K562 (cell line): ENCODE data around the gene ALG1. TPM values are rescaled to one million over a fixed set of nuclear protein-coding genes. Genes with fewer than 3 reads are reported as not detected.

Source experiments
- ARID1B ChIP-seq: fragments of 450-650 bp; IDR thresholded peaks from 2 replicates; pipeline ENCODE4 v1.6.1; 2016; ENCODE audit warnings: antibody characterized with exemption, mild to moderate bottlenecking, inconsistent platforms
- BHLHE40 ChIP-seq: IDR thresholded peaks from 2 replicates; pipeline ENCODE4 v1.6.1; 2011; ENCODE audit warnings: low read length, improper control_type of control experiment
- BRCA1 ChIP-seq, 2 experiments: fragments of 450-650 bp in 1 of 2; sonication (generic) in 1 of 2; formaldehyde crosslinking in 1 of 2; IDR thresholded peaks; 2 replicates each; pipeline versions ENCODE4 v1.5.0 to v1.6.1; 2017 to 2020; ENCODE audit warnings: mild to moderate bottlenecking in 1 of 2, missing genetic modification reagents in 1 of 2
- BRD4 ChIP-seq: fragments of 200-600 bp; sonication (generic); IDR thresholded peaks from 2 replicates; pipeline ENCODE4 v1.6.1; 2017; ENCODE audit warnings: inconsistent platforms
- CBFA2T2 ChIP-seq: fragments of 450-650 bp; conservative IDR thresholded peaks from 2 replicates; pipeline ENCODE4 v1.6.1; 2017; ENCODE audit warnings: mild to moderate bottlenecking
- COPS2 ChIP-seq: fragments of 450-650 bp; conservative IDR thresholded peaks from 2 replicates; pipeline ENCODE4 v1.6.1; 2016; ENCODE audit warnings: mild to moderate bottlenecking, moderate library complexity
- ELF1 ChIP-seq: fragments of 200-800 bp; sonication (Bioruptor generic); IDR thresholded peaks from 2 replicates; pipeline ENCODE4 v1.6.1; 2016; ENCODE audit warnings: missing genetic modification characterization, missing compliant biosample characterization
- ELK3 ChIP-seq: fragments of 450-650 bp; formaldehyde crosslinking; IDR thresholded peaks from 2 replicates; pipeline ENCODE4 v1.4.0; 2020; ENCODE audit warnings: mild to moderate bottlenecking
- ESRRA ChIP-seq: fragments of 450-650 bp; IDR thresholded peaks from 2 replicates; pipeline ENCODE4 v1.6.1; 2014; ENCODE audit warnings: low read depth, mild to moderate bottlenecking, moderate library complexity, borderline replicate concordance
- GTF2E2 ChIP-seq: fragments of 200-800 bp; sonication (Bioruptor generic); IDR thresholded peaks from 2 replicates; pipeline ENCODE4 v1.6.1; 2016; ENCODE audit warnings: missing genetic modification characterization, missing compliant biosample characterization
- HMBOX1 ChIP-seq: sonication (generic); IDR thresholded peaks from 2 replicates; pipeline ENCODE4 v1.6.1; 2016
- JUN ChIP-seq, 2 experiments: sonication (generic) in 1 of 2; formaldehyde crosslinking in 1 of 2; IDR thresholded peaks; 2 replicates each; pipeline versions ENCODE4 v1.6.1 to v1.8.0; 2012 to 2022; ENCODE audit warnings: borderline replicate concordance in 2 of 2, mild to moderate bottlenecking in 2 of 2, improper control_type of control experiment in 1 of 2, low read depth in 1 of 2, low read length in 1 of 2, missing genetic modification reagents in 1 of 2
- KAT7 ChIP-seq: sonication (generic); formaldehyde crosslinking; IDR thresholded peaks from 2 replicates; pipeline ENCODE4 v1.8.0; 2022; ENCODE audit warnings: missing genetic modification reagents, mild to moderate bottlenecking, borderline replicate concordance
- L3MBTL2 ChIP-seq: fragments of 450-650 bp; IDR thresholded peaks from 2 replicates; pipeline ENCODE4 v1.6.1; 2016; ENCODE audit warnings: mild to moderate bottlenecking, moderate library complexity
- NR1H2 ChIP-seq: sonication (generic); formaldehyde crosslinking; IDR thresholded peaks from 2 replicates; pipeline ENCODE4 v1.4.0; 2020; ENCODE audit warnings: mild to moderate bottlenecking, missing genetic modification reagents
- NRF1 ChIP-seq, 2 experiments: fragments of 450-650 bp; IDR thresholded peaks in 1 of 2; conservative IDR thresholded peaks in 1 of 2; 2 replicates each; pipeline ENCODE4 v1.6.1; 2014; ENCODE audit warnings: mild to moderate bottlenecking in 2 of 2
- OTX1 ChIP-seq: fragments of 450-650 bp; formaldehyde crosslinking; IDR thresholded peaks from 2 replicates; pipeline ENCODE4 v1.4.0; 2022; ENCODE audit warnings: mild to moderate bottlenecking
- PYGO2 ChIP-seq: fragments of 450-650 bp; IDR thresholded peaks from 2 replicates; pipeline ENCODE4 v1.6.1; 2016; ENCODE audit warnings: mild to moderate bottlenecking, missing genetic modification characterization, moderate library complexity, missing compliant biosample characterization
- RB1 ChIP-seq: fragments of 450-650 bp; IDR thresholded peaks from 2 replicates; pipeline ENCODE4 v1.6.1; 2017; ENCODE audit warnings: low read depth, mild to moderate bottlenecking
- SMAD4 ChIP-seq: fragments of 250-450 bp; sonication (Bioruptor Pico); conservative IDR thresholded peaks from 2 replicates; pipeline ENCODE4 v1.8.0; 2021; ENCODE audit warnings: inconsistent platforms, mild to moderate bottlenecking, moderate library complexity
- SMC3 ChIP-seq: conservative IDR thresholded peaks from 2 replicates; pipeline ENCODE4 v1.6.1; 2011; ENCODE audit warnings: low read depth, low read length, improper control_type of control experiment; ENCODE audit not compliant: insufficient read depth
- STAG1 ChIP-seq: sonication (generic); formaldehyde crosslinking; IDR thresholded peaks from 2 replicates; pipeline ENCODE4 v1.5.0; 2020; ENCODE audit warnings: missing genetic modification reagents, borderline replicate concordance
- TAF7 ChIP-seq: fragments of 450-650 bp; IDR thresholded peaks from 2 replicates; pipeline ENCODE4 v1.6.1; 2016; ENCODE audit warnings: missing genetic modification characterization, missing compliant biosample characterization
- ZFP30 ChIP-seq: fragments of 250-450 bp; sonication (Bioruptor Pico); IDR thresholded peaks from 2 replicates; pipeline ENCODE4 v1.8.0; 2022; ENCODE audit warnings: moderate library complexity, mild to moderate bottlenecking, inconsistent platforms, borderline replicate concordance
- ZNF134 ChIP-seq: fragments of 250-450 bp; sonication (Bioruptor Pico); conservative IDR thresholded peaks from 2 replicates; pipeline ENCODE4 v1.4.0; 2020
- ZNF274 ChIP-seq: IDR thresholded peaks from 2 replicates; pipeline ENCODE4 v1.6.1; 2011; ENCODE audit warnings: low read depth, mild to moderate bottlenecking, low read length, moderate library complexity, borderline replicate concordance
- ZNF384 ChIP-seq: IDR thresholded peaks from 2 replicates; pipeline ENCODE4 v1.6.1; 2012; ENCODE audit warnings: low read depth, low read length, improper control_type of control experiment
- ZSCAN32 ChIP-seq: fragments of 450-650 bp; formaldehyde crosslinking; IDR thresholded peaks from 2 replicates; pipeline ENCODE4 v1.4.0; 2020; ENCODE audit warnings: mild to moderate bottlenecking, moderate library complexity
- polyA plus RNA-seq, 8 experiments: library from polyadenylated mRNA; depleted of rRNA in 4 of 8; stranded (reverse) in 5 of 8; unstranded in 3 of 8; fragments of >200 nt; fragmentation: Nextera tagmentation in 2 of 8; fragmentation: Illumina TruSeq in 1 of 8; extraction: Ambion mirVana in 2 of 8; extraction: Trizol in 1 of 8; gene quantifications; 2 replicates each; pipeline versions ENCODE4 v1.2.1 to v1.2.3, GENCODE V29; 2011 to 2014; ENCODE audit warnings: inconsistent platforms in 1 of 8, missing spikeins in 1 of 8
- total RNA-seq, 7 experiments: library from RNA; depleted of rRNA in 6 of 7; stranded (reverse); fragments of >200 nt in 6 of 7; fragmentation: Illumina TruSeq in 2 of 7; extraction: Trizol in 2 of 7; gene quantifications; 2 replicates each; pipeline versions ENCODE4 v1.2.1 to v1.2.3, GENCODE V29; 2011 to 2021; ENCODE audit warnings: low replicate concordance in 1 of 7

The ALG1 gene
- total and polyA plus RNA-seq, 9 of the 15 experiments (the other 6 are each of a cell fraction or from before 2014, with no cell fraction given) = 1.1 to 26.4 (median 18.3) TPM

GRCh38 chr16:5033256-5034166 is 38.1 kb upstream of the ALG1 start, which contains the start of gene NAGPA (continued):
- no peak for TF ChIP-seq ZNF274
- TF ChIP-seq CBFA2T2 = peak; percentile 95
- 0 out of 2 replicates have a peak, but pooled peaks have one; percentile 27 for TF ChIP-seq ELF1 (tag)
- TF ChIP-seq NRF1 (conservative IDR thresholded peaks at IDR 0.05 in 1 of 2, IDR thresholded peaks at IDR 0.05 in 1 of 2) = peak; percentile 69 to 72
- peak; percentile 38; the same call in 1 of the 2 replicates for TF ChIP-seq RB1
- TF ChIP-seq NR1H2 (CRISPR knock-in tag) = 0 out of 2 replicates have a peak, but pooled peaks have one; percentile 47
- TF ChIP-seq ZNF384 = no peak
- TF ChIP-seq BHLHE40 = peak; percentile 88
- TF ChIP-seq ZNF134 (CRISPR knock-in tag) = no peak
- no peak for TF ChIP-seq BRD4
- TF ChIP-seq HMBOX1 = no peak
- TF ChIP-seq OTX1 (CRISPR knock-in tag) = no peak
- no peak for TF ChIP-seq BRCA1 (IDR thresholded peaks at IDR 0.05)
- TF ChIP-seq BRCA1 (CRISPR knock-in tag; IDR thresholded peaks at IDR 0.05) = no peak
- TF ChIP-seq KAT7 (CRISPR knock-in tag) = peak; percentile 56; the same call in 1 of the 2 replicates
- TF ChIP-seq TAF7 (tag) = 0 out of 2 replicates have a peak, but pooled peaks have one; percentile 37
- TF ChIP-seq ZSCAN32 (CRISPR knock-in tag) = no peak
- TF ChIP-seq SMC3 = no peak
- peak; percentile 57; the same call in 1 of the 2 replicates for TF ChIP-seq GTF2E2 (tag)
- TF ChIP-seq L3MBTL2 = peak; percentile 60; the same call in 1 of the 2 replicates
- TF ChIP-seq ELK3 (CRISPR knock-in tag) = no peak
- TF ChIP-seq PYGO2 (tag) = no peak
- no peak for TF ChIP-seq STAG1 (CRISPR knock-in tag)
- TF ChIP-seq ESRRA = 0 out of 2 replicates have a peak, but pooled peaks have one; percentile 12
- no peak for TF ChIP-seq ZFP30 (CRISPR knock-in tag)
- peak; percentile 51; the same call in 1 of the 2 replicates for TF ChIP-seq JUN (IDR thresholded peaks at IDR 0.05; ENCODE audit: borderline replicate concordance, low read depth, low read length)
- TF ChIP-seq JUN (CRISPR knock-in tag; IDR thresholded peaks at IDR 0.05; ENCODE audit: borderline replicate concordance) = no peak
- TF ChIP-seq SMAD4 (CRISPR knock-in tag) = 0 out of 2 replicates have a peak, but pooled peaks have one; percentile 36
- no peak for TF ChIP-seq COPS2
- TF ChIP-seq ARID1B = no peak
